ENCODE data around the gene CCDC85A.

- TF ChIP-seq YY1 (IDR thresholded peaks at IDR 0.05; ENCODE audit: insufficient read depth, insufficient read length) (no peak), SUZ12 (IDR thresholded peaks at IDR 0.05; ENCODE audit: extremely low read depth, insufficient read depth, insufficient read length) (no peak), ZNF274 (IDR thresholded peaks at IDR 0.05; ENCODE audit: low read depth, low read length) (no peak)
These were observed 132.2 kb downstream of the CCDC85A start for GRCh38 chr2:56316011-56316410.

Data from NT2/D1 (cell line).